ENCODE measurements around the gene IFT172.

DNA sequence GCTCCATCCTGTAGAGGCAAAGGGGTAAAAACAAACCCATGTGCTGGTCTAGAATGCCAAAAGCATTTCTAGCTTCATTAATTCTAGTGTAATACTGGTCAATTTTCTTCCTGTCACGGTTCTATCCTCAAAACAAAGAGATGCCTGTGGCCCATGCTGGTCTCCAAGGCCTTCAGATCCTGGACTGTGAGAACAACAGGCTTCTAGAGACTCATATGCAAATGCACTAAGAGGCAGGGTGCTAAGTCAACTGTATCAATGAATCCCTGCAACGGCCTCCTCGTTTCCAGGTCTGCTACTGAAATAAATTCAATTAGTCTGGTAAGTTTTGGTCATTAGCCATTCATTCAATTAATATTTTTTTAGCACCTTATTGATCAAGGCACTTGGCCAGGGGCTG is 4.0 kb downstream of the IFT172 start:
- TF ChIP-seq, protein P1, sequence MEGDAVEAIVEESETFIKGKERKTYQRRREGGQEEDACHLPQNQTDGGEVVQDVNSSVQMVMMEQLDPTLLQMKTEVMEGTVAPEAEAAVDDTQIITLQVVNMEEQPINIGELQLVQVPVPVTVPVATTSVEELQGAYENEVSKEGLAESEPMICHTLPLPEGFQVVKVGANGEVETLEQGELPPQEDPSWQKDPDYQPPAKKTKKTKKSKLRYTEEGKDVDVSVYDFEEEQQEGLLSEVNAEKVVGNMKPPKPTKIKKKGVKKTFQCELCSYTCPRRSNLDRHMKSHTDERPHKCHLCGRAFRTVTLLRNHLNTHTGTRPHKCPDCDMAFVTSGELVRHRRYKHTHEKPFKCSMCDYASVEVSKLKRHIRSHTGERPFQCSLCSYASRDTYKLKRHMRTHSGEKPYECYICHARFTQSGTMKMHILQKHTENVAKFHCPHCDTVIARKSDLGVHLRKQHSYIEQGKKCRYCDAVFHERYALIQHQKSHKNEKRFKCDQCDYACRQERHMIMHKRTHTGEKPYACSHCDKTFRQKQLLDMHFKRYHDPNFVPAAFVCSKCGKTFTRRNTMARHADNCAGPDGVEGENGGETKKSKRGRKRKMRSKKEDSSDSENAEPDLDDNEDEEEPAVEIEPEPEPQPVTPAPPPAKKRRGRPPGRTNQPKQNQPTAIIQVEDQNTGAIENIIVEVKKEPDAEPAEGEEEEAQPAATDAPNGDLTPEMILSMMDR (IDR thresholded peaks at IDR 0.05; ENCODE audit: insufficient read depth, low read length) = no peak
- TF ChIP-seq GABPA (IDR thresholded peaks at IDR 0.05; ENCODE audit: low read depth) (no peak), POLR2AphosphoS5 (IDR thresholded peaks at IDR 0.05; ENCODE audit: low read depth) (no peak), SPI1 (IDR thresholded peaks at IDR 0.05; ENCODE audit: borderline replicate concordance, low read depth) (no peak)
- TF ChIP-seq, protein P2, sequence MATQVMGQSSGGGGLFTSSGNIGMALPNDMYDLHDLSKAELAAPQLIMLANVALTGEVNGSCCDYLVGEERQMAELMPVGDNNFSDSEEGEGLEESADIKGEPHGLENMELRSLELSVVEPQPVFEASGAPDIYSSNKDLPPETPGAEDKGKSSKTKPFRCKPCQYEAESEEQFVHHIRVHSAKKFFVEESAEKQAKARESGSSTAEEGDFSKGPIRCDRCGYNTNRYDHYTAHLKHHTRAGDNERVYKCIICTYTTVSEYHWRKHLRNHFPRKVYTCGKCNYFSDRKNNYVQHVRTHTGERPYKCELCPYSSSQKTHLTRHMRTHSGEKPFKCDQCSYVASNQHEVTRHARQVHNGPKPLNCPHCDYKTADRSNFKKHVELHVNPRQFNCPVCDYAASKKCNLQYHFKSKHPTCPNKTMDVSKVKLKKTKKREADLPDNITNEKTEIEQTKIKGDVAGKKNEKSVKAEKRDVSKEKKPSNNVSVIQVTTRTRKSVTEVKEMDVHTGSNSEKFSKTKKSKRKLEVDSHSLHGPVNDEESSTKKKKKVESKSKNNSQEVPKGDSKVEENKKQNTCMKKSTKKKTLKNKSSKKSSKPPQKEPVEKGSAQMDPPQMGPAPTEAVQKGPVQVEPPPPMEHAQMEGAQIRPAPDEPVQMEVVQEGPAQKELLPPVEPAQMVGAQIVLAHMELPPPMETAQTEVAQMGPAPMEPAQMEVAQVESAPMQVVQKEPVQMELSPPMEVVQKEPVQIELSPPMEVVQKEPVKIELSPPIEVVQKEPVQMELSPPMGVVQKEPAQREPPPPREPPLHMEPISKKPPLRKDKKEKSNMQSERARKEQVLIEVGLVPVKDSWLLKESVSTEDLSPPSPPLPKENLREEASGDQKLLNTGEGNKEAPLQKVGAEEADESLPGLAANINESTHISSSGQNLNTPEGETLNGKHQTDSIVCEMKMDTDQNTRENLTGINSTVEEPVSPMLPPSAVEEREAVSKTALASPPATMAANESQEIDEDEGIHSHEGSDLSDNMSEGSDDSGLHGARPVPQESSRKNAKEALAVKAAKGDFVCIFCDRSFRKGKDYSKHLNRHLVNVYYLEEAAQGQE (IDR thresholded peaks at IDR 0.05; ENCODE audit: insufficient replicate concordance, low read depth) = no peak
